T47D (cell line): ENCODE results near the gene DKK3.

ENCODE experiments used
- DNase-seq, 2 experiments: peaks; one replicate each; pipeline versions ENCODE4 v3.0.0 to v3.0.0-alpha.2; 2011 to 2012; ENCODE audit warnings: low read depth in 1 of 2, low spot score in 1 of 2
- JUND ChIP-seq: IDR thresholded peaks from 2 replicates; pipeline ENCODE4 v1.6.1; 2012; ENCODE audit warnings: low read depth
- in situ Hi-C: cut with HindIII; loops from 2 replicates; pipeline ENCODE4 v1.10.0; 2016; ENCODE audit warnings: low sequenced_read_pairs, low pct_unique_long_range_greater_than_20kb

Gene DKK3

DNA sequence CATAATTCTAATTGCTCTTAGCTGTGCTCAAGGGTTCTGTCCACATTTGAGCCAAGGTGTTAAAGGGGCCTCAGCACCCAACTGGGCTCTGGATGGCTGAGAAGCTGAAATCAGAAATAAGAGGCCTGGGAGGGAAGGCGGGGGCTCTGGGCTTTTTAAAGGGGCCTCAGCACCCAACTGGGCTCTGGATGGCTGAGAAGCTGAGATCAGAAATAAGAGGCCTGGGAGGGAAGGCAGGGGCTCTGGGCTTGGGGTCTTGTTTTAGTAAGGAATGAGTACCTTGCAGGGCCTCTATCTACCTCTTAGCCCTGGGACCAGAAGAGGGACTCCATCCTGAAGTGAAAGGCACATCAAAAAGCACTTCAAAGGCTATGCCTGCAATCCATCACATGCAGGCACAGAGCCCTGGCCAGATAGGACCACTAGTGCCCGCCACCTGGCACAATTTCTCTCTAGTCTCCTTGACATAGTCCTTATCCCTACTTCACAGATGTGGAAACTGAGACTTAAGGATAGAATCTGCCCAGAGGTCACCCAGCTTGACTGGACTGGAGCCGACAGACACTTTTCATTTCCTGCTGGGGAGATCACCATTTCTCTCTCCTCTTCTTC is 35.6 kb downstream of the DKK3 start:
- no peak for DNase-seq
- no peak for TF ChIP-seq JUND
- in situ Hi-C loops = no loop called here

GRCh38 chr11:11971906-11972547 is 36.4 kb downstream of the DKK3 start:
- no peak for TF ChIP-seq JUND
- DNase-seq = no peak
- in situ Hi-C loops = no loop called here

DNA sequence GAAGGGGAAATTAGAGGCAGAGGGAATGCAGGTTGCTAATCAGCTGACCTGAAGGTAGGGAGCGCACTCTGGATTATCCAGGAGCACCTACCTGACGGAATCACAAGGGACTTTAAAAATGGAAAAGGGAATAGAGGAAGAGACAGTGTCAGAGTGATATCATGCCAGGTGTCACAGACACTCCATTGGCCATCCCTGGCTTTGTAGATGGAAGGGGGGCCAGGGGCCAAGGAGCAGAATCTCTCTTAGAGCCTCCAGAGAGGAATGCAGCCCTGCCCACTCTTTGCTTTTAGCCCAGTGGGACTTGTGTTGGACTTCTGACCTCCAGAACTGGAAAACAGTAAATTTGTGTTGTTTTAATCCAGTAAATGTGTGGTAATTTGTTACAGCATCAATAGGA is 37.9 kb downstream of the DKK3 start:
- in situ Hi-C loops = no loop called here
- no peak for DNase-seq
- TF ChIP-seq JUND = no peak

- in situ Hi-C loops = no loop called here
- no peak for TF ChIP-seq JUND
- DNase-seq = no peak
These were observed 38.8 kb downstream of the DKK3 start for GRCh38 chr11:11969380-11970215.

DNA sequence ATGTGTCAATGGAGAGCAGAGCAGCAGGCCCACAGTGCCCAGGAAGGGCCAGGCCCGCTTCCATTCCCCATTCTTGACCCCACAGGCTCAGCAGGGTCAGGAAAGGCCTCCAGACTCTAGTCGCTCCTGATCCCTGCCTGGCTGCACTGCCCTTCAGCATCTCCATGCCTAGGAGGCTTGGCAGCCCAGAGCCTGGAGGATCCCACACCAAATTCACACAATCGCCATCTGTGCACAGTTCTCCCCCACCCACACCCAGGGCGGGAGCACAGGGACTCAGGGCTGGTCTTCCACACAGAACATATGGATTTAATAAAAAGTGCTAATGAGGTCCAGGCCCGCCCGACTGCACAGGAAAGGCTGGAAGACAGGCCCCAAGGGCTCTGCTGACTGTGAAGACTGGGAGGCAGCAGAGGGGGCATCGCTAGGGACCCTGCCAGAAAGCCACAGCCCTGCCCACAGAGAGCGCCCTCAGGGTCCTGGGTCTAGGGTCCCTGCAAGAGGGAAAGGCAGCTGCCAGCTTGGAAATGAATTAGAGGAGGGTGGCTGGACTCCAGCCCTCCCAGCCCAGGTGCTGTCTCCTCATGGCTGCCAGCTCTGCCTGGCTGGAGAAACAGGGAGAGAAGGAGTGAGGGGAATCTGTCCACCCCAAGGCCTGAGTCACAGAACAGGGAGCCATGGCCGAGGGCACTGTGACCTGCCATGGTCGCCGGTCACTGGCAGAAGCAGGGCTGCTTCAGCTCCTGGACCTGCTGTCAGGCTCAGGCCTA is 39.7 kb downstream of the DKK3 start:
- TF ChIP-seq JUND = no peak
- no peak for DNase-seq
- in situ Hi-C loops = no loop called here

- in situ Hi-C loops = no loop called here
- TF ChIP-seq JUND = no peak
- DNase-seq = no peak
These were observed 40.5 kb downstream of the DKK3 start for GRCh38 chr11:11967669-11968510.

DNA sequence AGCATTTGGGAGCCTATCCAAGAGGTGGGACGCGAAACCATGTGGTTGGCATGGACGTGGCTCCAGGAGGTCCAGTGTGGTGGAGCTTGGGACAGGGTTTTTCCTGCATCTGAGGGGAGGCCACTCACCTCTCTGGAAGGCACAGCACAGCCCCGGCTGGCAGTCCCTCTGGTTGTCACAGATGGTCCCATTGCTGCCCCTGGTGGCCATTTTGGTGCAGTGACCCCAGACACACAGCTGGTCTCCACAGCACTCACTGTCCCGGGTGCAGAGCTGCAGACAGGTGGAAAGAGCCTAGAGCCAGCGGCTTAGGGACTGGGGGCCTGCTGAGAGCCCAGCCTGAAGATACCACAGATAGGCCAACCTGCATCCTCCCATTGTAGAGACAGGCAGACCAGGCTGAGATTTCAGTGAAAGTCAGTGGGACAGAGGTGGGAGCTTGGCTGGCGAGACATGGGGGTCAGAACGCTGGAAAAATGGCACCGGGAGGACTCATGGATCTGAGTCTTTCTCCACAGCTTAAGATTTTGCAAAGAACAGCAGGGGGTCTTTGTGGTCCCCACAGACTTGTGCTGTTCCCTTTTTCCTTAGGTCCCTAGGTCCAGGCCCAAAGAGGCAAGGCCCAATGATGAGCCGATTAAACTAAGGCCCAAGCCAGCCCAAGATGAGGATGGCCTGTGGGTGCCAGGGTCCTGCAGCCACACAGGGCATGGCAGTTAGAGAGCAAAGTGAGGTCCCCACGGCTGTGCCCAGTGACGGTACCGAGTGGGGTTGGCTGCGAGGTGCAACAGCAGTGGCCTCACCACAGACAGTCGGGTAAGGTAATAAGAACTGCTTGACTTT is 41.4 kb downstream of the DKK3 start:
- in situ Hi-C loops = no loop called here
- DNase-seq = peak; percentile 54 to 72

DNA sequence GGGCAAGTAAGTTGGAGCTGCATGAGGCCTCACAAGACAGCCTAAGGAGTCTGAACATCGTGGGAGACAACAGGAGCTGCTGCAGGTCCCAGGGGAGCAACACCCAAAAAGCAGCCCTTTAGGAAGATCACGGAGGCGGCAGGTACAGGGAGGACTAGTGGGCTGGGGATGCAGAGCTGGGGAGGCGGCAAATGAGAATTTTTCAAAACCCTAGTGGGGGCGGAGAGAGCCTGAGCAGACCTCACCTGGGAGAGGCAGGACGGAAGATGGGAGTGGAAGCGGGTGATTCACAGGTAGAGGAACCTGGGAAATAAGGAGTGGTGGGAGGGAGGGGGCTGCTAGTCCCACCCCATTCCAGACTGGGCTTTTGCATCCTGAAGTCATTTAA is 42.1 kb downstream of the DKK3 start:
- DNase-seq = no peak
- in situ Hi-C loops = no loop called here

More for the DNA sequence above, 41.4 kb downstream of the DKK3 start:
- TF ChIP-seq JUND = no peak

DNA sequence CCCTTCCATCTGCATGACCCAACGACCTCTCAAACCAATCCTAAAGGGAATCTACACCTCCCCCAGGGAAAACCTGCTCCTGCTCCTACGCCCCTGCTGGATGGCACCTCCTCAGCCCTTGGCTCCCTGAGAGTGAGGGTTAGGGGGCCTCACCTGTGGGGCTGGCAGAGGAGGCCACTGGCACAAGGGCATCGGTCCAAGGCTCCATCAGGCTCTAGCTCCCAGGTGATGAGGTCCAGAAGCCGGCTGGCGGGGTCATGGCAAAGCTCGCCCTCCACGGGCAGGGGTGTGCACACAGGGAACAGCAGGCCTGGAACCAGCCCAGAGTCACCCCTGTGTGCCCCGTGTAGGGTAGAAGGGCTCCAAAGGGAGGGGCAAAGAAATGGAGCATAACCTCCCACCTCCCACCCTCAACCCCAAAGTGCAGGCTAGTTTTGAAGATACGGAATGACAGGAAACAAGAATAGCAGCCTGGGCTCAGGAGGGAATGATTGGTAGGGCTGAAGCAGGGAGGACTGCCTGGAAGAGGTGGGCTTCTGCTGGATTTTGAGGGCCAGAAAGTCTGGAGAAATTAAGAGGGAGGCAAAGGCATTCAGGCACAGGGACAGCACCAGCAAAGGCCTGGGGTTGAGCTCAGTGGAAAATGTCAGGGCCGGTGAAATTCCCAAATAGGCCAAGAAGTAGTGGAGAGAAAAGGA is 42.6 kb downstream of the DKK3 start:
- in situ Hi-C loops = no loop called here
- no peak for DNase-seq
- TF ChIP-seq JUND = no peak

More for the DNA sequence above, 42.1 kb downstream of the DKK3 start:
- TF ChIP-seq JUND = no peak

DNA sequence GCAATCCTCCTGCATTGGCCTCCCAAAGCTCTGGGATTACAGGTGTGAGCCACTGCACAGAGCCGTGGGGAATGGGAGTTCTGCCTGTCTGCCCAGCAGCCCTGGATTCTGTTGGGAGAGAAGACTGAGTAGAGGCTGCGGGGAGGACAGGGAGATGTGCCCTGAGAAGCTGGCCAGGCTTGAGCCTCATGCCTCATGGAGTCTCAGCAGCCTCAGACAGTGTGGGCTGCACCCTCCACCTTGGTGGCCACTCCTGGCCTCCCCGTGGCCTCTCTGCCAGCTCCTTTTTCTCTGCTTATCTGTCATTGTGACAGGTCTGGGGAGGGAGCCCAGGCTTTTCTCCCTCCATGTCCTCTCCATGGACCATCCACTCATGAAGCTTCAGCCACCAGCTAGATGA is 43.2 kb downstream of the DKK3 start:
- DNase-seq = no peak
- no peak for TF ChIP-seq JUND
- in situ Hi-C loops = no loop called here
